ENCODE results near the gene MIOS. TPM values are rescaled to one million over a fixed set of nuclear protein-coding genes. Genes with fewer than 3 reads are reported as not detected.
A peak's percentile ranks its signal among the peaks of the same experiment; 100 is the strongest.

The MIOS gene
- total and polyA plus RNA-seq, 3 experiments from 2014 or later = 18.8 to 38.7 (median 38.2) TPM

DNA sequence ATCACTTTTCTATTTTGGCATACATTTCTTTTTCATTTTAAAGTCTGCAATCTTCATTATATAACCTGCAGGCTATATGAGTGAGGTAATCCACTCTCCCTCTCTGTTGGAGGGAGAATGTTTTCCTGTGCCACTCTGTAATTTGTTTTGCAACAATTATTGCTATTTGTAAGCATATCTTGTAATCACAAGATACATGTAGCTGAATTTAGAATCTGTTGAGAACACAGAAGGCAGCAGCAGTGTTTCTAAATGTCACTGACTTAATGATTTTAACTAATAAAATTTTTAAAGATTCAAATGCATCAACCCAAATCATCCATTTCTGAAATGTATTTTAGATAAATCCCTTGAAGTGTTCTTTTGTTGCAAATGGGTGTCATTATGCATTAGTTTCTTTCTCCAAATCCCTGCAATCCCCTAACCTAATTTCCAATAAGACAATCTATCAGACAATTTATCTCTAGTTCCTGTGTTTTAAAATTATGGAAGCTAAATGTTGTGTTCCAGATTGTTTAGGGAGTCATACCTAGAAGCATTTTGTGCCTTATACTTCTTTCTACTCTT, 54.0 kb downstream of the MIOS start:
- no peak overlapping the region for H3K27ac Mint-ChIP-seq
- H3K27me3 ChIP-seq (ENCODE audit: insufficient read depth, low read length, poor library complexity, severe bottlenecking) = no peaks in the 10 kb centered on the region
- H3K4me1 ChIP-seq (ENCODE audit: insufficient read depth, low read length) = no peaks in the 10 kb centered on the region
- no peak overlapping the region for H3K27ac ChIP-seq (ENCODE audit: low read depth, low read length)
- no peaks in the 10 kb centered on the region for H3K36me3 ChIP-seq (ENCODE audit: insufficient read depth, low read length)
- no peaks in the 10 kb centered on the region for H3K36me3 Mint-ChIP-seq
- H3K4me1 Mint-ChIP-seq = peaks cover 0 to 5% (median 2%) of the 10 kb centered on the region in 3 donors
- no peak overlapping the region for H3K4me3 Mint-ChIP-seq
- no peaks in the 10 kb centered on the region for H3K9me3 ChIP-seq (ENCODE audit: low read length)
- CTCF ChIA-PET = no interaction called here
- H3K27me3 Mint-ChIP-seq = peaks cover 2 to 3% of the 10 kb centered on the region in 2 donors
- H3K4me3 ChIP-seq (ENCODE audit: low read length) = no peak overlapping the region
- no peak for DNase-seq
- no peaks in the 10 kb centered on the region for H3K9me3 Mint-ChIP-seq
- POLR2A ChIA-PET = no interaction called here

DNA sequence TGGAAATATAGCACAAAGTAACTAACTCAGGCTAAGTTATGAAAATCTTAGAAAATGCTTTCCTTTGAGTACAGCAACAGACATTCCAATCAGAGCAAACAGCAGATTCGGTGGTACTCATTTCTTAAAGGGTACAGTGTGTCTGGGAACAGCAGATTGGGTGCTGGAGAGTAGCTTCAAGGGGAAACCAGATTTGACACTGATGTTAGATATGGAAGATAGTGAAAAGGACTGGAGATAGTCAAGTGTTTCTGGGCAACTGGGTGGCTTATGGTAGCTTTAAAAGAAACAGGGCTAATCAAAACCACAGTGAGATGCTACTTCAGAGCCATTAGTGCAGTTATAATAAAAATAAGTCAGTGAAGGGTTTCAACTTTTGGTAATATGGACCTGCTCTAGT, 61.8 kb downstream of the MIOS start:
- Histone ChIP-seq H3K4me3 (ENCODE audit: low read length) (no peak overlapping the region), H3K27me3 (ENCODE audit: insufficient read depth, low read length, poor library complexity, severe bottlenecking) (no peaks in the 10 kb centered on the region), H3K9me3 (ENCODE audit: low read length) (no peaks in the 10 kb centered on the region), H3K36me3 (ENCODE audit: insufficient read depth, low read length) (no peaks in the 10 kb centered on the region), H3K27ac (ENCODE audit: low read depth, low read length) (no peak overlapping the region), H3K4me1 (ENCODE audit: insufficient read depth, low read length) (no peaks in the 10 kb centered on the region)
- DNase-seq = no peak
- Mint-ChIP-seq H3K27ac (no peak overlapping the region), H3K36me3 (peaks cover 0 to 4% (median 0%) of the 10 kb centered on the region in 3 donors), H3K4me1 (no peaks in the 10 kb centered on the region), H3K4me3 (no peak overlapping the region), H3K27me3 (peaks cover 9 to 16% of the 10 kb centered on the region in 2 donors), H3K9me3 (peaks cover 0 to 5% (median 3%) of the 10 kb centered on the region in 5 donors)
- ChIA-PET POLR2A (no interaction called here), CTCF (interaction anchor here (1.6 kb wide), 1 partner anchor 11 kb away, joined by 3 read pairs; no protein-coding TSS in a partner anchor)

DNA sequence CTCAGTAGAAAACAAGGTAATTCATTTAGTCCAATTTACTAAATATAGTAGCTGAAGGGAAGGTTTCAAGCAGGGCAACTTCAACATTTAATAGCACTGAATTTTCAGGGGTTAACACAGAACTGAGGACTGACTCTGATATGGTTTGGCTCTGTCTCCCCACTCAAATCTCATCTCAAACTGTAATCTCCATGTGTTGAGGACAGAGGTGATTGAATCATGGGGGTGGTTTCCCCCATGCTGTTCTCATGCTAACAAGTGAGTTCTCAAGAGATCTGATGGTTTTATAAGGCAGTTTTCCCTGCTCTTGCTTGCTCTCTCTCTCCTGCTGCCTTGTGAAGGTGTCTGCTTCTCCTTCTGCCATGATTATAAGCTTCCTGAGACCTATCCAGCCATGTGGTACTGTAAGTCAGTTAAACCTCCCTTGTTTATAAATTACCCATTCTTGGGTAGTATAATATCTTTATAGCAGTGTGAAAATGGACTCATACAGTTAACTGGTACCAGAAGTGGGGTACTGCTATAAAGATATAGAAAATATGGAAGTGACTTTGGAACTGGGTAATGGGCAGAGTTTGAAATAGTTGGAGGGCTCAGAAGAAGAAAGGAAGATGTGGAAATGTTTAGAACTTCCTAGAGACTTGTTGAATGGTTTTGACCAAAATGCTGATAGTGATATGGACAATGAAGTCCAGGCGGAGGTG, 64.1 kb downstream of the MIOS start:
- Histone ChIP-seq H3K4me3 (ENCODE audit: low read length) (no peak overlapping the region), H3K27me3 (ENCODE audit: insufficient read depth, low read length, poor library complexity, severe bottlenecking) (no peaks in the 10 kb centered on the region), H3K27ac (ENCODE audit: low read depth, low read length) (no peak overlapping the region), H3K36me3 (ENCODE audit: insufficient read depth, low read length) (peaks cover 3% of the 10 kb centered on the region), H3K4me1 (ENCODE audit: insufficient read depth, low read length) (no peaks in the 10 kb centered on the region), H3K9me3 (ENCODE audit: low read length) (no peaks in the 10 kb centered on the region)
- peaks cover 0 to 5% (median 3%) of the 10 kb centered on the region in 5 donors for H3K9me3 Mint-ChIP-seq
- peaks cover 5 to 14% of the 10 kb centered on the region in 2 donors for H3K27me3 Mint-ChIP-seq
- no peak overlapping the region for H3K4me3 Mint-ChIP-seq
- peaks cover 0 to 9% (median 4%) of the 10 kb centered on the region in 3 donors for H3K36me3 Mint-ChIP-seq
- DNase-seq = no peak
- no peaks in the 10 kb centered on the region for H3K4me1 Mint-ChIP-seq
- POLR2A ChIA-PET = no interaction called here
- H3K27ac Mint-ChIP-seq = no peak overlapping the region
- CTCF ChIA-PET = no interaction called here

DNA sequence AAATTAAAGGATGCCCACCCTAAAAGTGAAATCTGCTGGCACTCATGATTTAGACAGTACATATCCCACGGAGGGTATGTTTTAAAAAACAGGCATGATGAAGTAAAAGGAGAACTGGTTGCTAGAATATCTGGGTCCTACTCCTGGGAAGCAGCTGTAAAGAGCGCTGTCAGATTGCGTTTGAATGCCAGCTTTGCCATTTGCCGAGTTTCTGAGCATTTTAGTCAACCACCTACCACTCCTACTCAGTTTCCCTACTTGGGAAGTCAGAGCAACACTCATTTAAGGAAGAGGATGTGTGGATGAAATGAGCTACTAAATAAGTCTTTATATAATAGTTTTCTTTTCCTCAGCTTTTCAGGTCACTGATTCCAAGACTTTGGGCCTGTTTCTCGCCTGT, 72.7 kb downstream of the MIOS start:
- peaks cover 22% of the 10 kb centered on the region for H3K4me1 ChIP-seq (ENCODE audit: insufficient read depth, low read length)
- peak overlapping the region; percentile 97 for H3K27ac ChIP-seq (ENCODE audit: low read depth, low read length)
- Mint-ChIP-seq H3K9me3 (no peaks in the 10 kb centered on the region), H3K27ac (peak overlapping the region; percentile 94 to 99 (median 98)), H3K4me1 (peaks cover 36 to 51% (median 51%) of the 10 kb centered on the region in 3 donors), H3K4me3 (peak overlapping the region; percentile 80 to 99 (median 97)), H3K36me3 (peaks cover 0 to 60% (median 9%) of the 10 kb centered on the region in 3 donors), H3K27me3 (peaks cover 0 to 3% of the 10 kb centered on the region in 2 donors)
- ChIA-PET POLR2A (interaction anchor here (1.5 kb wide), 1 partner anchor 122 kb away, joined by 6 read pairs; no protein-coding TSS in a partner anchor), CTCF (interaction anchor here (1.0 to 2.0 kb wide), 6 partner anchors 10 to 487 kb away, joined by 3 to 6 read pairs (median 4); partner anchors contain the start of gene GLCCI1)
- peaks cover 5% of the 10 kb centered on the region for H3K36me3 ChIP-seq (ENCODE audit: insufficient read depth, low read length)
- H3K9me3 ChIP-seq (ENCODE audit: low read length) = no peaks in the 10 kb centered on the region
- no peaks in the 10 kb centered on the region for H3K27me3 ChIP-seq (ENCODE audit: insufficient read depth, low read length, poor library complexity, severe bottlenecking)
- DNase-seq = peak in 1 of 5 donors; percentile 1
- peak overlapping the region; percentile 97 for H3K4me3 ChIP-seq (ENCODE audit: low read length)

DNA sequence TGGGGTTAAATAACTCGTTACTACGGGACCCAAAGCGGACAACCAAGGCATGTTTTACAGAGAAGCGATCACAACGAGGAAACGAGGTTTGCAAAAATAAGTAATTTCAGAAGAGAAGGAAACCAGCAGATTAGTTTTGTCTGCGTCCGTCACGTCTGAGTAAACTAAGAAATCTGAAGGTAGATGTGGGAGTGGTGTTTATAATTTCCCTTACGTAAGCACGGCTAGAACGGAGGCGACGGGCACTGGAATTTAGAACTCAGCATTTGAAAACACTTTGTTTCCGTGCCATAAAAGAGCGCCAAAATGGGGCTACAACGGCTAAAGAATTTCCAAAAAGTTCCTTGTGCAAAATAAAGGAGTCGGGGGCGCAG, 73.2 kb downstream of the MIOS start:
- no peaks in the 10 kb centered on the region for H3K9me3 ChIP-seq (ENCODE audit: low read length)
- CTCF ChIA-PET = interaction anchor here (1.0 to 2.0 kb wide), 10 partner anchors 11 to 577 kb away, joined by 3 to 6 read pairs (median 3); partner anchors contain the start of genes C1GALT1 and GLCCI1

DNA sequence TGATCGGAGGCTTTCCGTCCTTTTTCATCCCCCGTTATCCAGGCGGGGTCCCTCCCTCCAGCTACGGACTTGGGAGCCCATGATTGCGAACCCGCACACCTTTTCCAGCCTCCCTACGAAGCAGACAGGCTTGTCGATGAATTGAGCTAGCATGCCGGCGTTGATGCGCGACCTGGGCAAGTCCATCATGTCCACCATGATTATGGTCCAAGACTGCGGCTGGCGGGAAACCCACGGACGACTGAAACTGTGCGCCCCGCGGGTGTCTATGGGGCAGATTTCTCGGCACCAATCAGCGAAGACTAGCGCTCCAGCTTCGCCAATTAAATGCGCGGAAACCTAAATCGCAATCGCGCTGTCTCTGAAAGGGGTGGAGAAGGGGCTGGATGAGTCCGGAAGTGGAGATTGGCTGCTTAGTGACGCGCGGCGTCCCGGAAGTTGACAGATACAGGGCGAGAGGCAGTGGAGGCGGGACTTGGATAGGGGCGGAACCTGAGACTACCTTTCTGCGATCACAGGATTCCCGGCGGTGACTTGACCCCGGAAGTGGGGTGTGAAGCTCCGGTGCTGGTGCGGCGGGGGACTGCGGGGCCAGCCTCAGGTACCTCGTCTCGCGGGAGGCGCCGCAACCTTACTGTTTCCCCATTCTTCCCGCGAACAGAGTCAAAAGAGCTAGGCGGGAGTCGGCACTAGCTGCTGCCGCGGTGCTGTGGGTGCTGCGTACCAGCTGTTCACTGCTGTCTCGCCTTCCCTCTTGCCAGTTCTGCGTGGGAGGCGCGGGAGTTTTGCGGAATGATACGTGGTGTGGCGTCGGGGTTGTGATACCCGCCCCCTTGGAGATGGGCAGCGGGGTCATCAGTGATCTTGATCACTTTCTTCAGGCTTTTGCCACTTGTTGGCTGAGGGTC, 73.8 kb downstream of the MIOS start, which contains the start of gene UMAD1:
Gene UMAD1, plus strand, starts transcription at position 532 of the 908 bp plus-strand sequence. CDS start 32,620 bp downstream, outside the sequence.
- peaks cover 0 to 3% of the 10 kb centered on the region in 2 donors for H3K27me3 Mint-ChIP-seq
- H3K27me3 ChIP-seq (ENCODE audit: insufficient read depth, low read length, poor library complexity, severe bottlenecking) = no peaks in the 10 kb centered on the region
- peaks cover 22% of the 10 kb centered on the region for H3K4me1 ChIP-seq (ENCODE audit: insufficient read depth, low read length)
- ChIA-PET POLR2A (interaction anchor here (0.8 to 2.7 kb wide), 12 partner anchors 12 to 557 kb away, joined by 3 to 36 read pairs (median 4); partner anchors contain the start of genes C1GALT1 and GLCCI1), CTCF (interaction anchor here (1.0 to 2.0 kb wide), 11 partner anchors 11 to 576 kb away, joined by 3 to 6 read pairs (median 3); partner anchors contain the start of genes C1GALT1 and GLCCI1)
- peaks cover 1 to 57% (median 13%) of the 10 kb centered on the region in 3 donors for H3K36me3 Mint-ChIP-seq
- no peaks in the 10 kb centered on the region for H3K9me3 Mint-ChIP-seq
- peak within 1 kb of the TSS; percentile 94 to 99 (median 98) for H3K27ac Mint-ChIP-seq
- H3K27ac ChIP-seq (ENCODE audit: low read depth, low read length) = peak within 1 kb of the TSS; percentile 97
- H3K9me3 ChIP-seq (ENCODE audit: low read length) = no peaks in the 10 kb centered on the region
- peak within 1 kb of the TSS; percentile 80 to 99 (median 97) for H3K4me3 Mint-ChIP-seq
- peaks cover 42 to 59% (median 58%) of the 10 kb centered on the region in 3 donors for H3K4me1 Mint-ChIP-seq
- peak within 1 kb of the TSS; percentile 97 for H3K4me3 ChIP-seq (ENCODE audit: low read length)
- peaks cover 5% of the 10 kb centered on the region for H3K36me3 ChIP-seq (ENCODE audit: insufficient read depth, low read length)
- peak; percentile 95 to 99 (median 99) for DNase-seq

More for the DNA sequence above, 73.2 kb downstream of the MIOS start:
- Histone ChIP-seq H3K27ac (ENCODE audit: low read depth, low read length) (peak overlapping the region; percentile 97), H3K4me3 (ENCODE audit: low read length) (peak overlapping the region; percentile 97), H3K4me1 (ENCODE audit: insufficient read depth, low read length) (peaks cover 22% of the 10 kb centered on the region), H3K36me3 (ENCODE audit: insufficient read depth, low read length) (peaks cover 5% of the 10 kb centered on the region), H3K27me3 (ENCODE audit: insufficient read depth, low read length, poor library complexity, severe bottlenecking) (no peaks in the 10 kb centered on the region)
- peak; percentile 29 to 75 (median 71) for DNase-seq
- peaks cover 0 to 3% of the 10 kb centered on the region in 2 donors for H3K27me3 Mint-ChIP-seq
- POLR2A ChIA-PET = interaction anchor here (1.2 to 2.7 kb wide), 4 partner anchors 121 to 550 kb away, joined by 3 to 36 read pairs (median 6); partner anchors contain the start of gene GLCCI1
- H3K9me3 Mint-ChIP-seq = no peaks in the 10 kb centered on the region
- H3K27ac Mint-ChIP-seq = peak overlapping the region; percentile 94 to 99 (median 98)
- peak overlapping the region; percentile 80 to 99 (median 97) for H3K4me3 Mint-ChIP-seq
- H3K36me3 Mint-ChIP-seq = peaks cover 0 to 63% (median 13%) of the 10 kb centered on the region in 3 donors
- peaks cover 39 to 55% (median 54%) of the 10 kb centered on the region in 3 donors for H3K4me1 Mint-ChIP-seq

DNA sequence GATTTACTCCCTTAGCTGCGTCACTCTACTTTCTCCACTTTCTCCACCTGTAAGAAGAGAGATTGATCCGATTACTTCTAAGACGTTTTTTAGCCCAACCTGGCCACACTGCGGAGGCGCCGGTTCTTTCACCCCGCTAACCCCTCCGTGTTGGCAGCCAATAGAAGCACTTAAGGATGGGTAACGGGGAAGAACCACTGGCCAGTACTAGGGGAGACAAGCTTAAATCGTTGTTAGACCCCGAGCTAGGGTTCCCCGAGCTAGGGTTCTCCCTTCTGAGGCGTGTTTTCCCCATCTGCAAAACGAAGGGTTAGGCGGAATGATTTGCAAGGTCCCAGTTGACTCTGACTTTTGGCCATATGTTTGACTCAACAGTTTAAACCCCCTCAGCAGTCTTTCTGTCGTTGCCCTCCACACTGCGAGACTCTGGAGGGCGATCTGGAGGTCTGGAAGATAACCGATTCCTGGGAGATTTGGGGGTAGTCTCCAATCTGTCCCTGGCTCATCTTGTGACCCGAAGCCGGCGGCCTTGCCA, 74.5 kb downstream of the MIOS start:
- peaks cover 46 to 65% (median 64%) of the 10 kb centered on the region in 3 donors for H3K4me1 Mint-ChIP-seq
- peaks cover 0 to 2% of the 10 kb centered on the region in 2 donors for H3K27me3 Mint-ChIP-seq
- H3K9me3 Mint-ChIP-seq = no peaks in the 10 kb centered on the region
- peak in 1 of 5 donors; percentile 16 for DNase-seq
- peak overlapping the region; percentile 94 to 99 (median 98) for H3K27ac Mint-ChIP-seq
- Histone ChIP-seq H3K36me3 (ENCODE audit: insufficient read depth, low read length) (no peaks in the 10 kb centered on the region), H3K9me3 (ENCODE audit: low read length) (no peaks in the 10 kb centered on the region), H3K27me3 (ENCODE audit: insufficient read depth, low read length, poor library complexity, severe bottlenecking) (no peaks in the 10 kb centered on the region), H3K4me3 (ENCODE audit: low read length) (peak overlapping the region; percentile 97), H3K4me1 (ENCODE audit: insufficient read depth, low read length) (peaks cover 22% of the 10 kb centered on the region), H3K27ac (ENCODE audit: low read depth, low read length) (peak overlapping the region; percentile 97)
- H3K4me3 Mint-ChIP-seq = peak overlapping the region; percentile 80 to 99 (median 97)
- ChIA-PET POLR2A (interaction anchor here (0.8 to 2.7 kb wide), 13 partner anchors 11 to 557 kb away, joined by 3 to 36 read pairs (median 4); partner anchors contain the start of genes C1GALT1 and GLCCI1), CTCF (interaction anchor here (0.8 to 2.0 kb wide), 8 partner anchors 20 to 576 kb away, joined by 3 to 6 read pairs (median 4); partner anchors contain the start of genes C1GALT1 and GLCCI1)
- H3K36me3 Mint-ChIP-seq = peaks cover 5 to 55% (median 15%) of the 10 kb centered on the region in 3 donors
